Stimulated activated naive CD8-positive, alpha-beta T cell treated with anti-CD3 and anti-CD28 coated beads, Interleukin-15, amount 100 ng/mL, for 72 hours (primary cell): ENCODE results near the gene SFXN2.
"Not testable (repeated sequence)": the region's sequence is repeated elsewhere in the genome, so short reads cannot be mapped to it uniquely, and the experiment has no call there.

Experiments
- ATAC-seq: fragments of 150-1000 bp; cut with Tn5 transposase; 2 replicates; pipeline ENCODE4 v1.10.0; 2021; ENCODE audit warnings: mild to moderate bottlenecking, moderate library complexity
- DNase-seq, 2 donors: peaks; one replicate each; pipeline ENCODE4 v3.0.0; 2021 to 2022
- H3K27ac Mint-ChIP-seq, 2 donors: one replicate each; pipeline ENCODE4 v1.8.0; 2022; ENCODE audit warnings: mild to moderate bottlenecking in 2 of 2, mixed read lengths in 2 of 2, moderate library complexity in 2 of 2
- H3K27me3 Mint-ChIP-seq: one replicate; pipeline ENCODE4 v1.8.0; 2022; ENCODE audit warnings: mixed read lengths
- H3K4me1 Mint-ChIP-seq: one replicate; pipeline ENCODE4 v1.8.0; 2022; ENCODE audit warnings: mild to moderate bottlenecking, mixed read lengths
- H3K4me3 Mint-ChIP-seq, 2 donors: one replicate each; pipeline ENCODE4 v1.8.0; 2022; ENCODE audit warnings: mild to moderate bottlenecking in 2 of 2, mixed read lengths in 2 of 2, moderate library complexity in 1 of 2
- H3K9me3 Mint-ChIP-seq, 2 donors: one replicate each; pipeline ENCODE4 v1.8.0; 2022; ENCODE audit warnings: mixed read lengths in 2 of 2

SFXN2 gene

DNA sequence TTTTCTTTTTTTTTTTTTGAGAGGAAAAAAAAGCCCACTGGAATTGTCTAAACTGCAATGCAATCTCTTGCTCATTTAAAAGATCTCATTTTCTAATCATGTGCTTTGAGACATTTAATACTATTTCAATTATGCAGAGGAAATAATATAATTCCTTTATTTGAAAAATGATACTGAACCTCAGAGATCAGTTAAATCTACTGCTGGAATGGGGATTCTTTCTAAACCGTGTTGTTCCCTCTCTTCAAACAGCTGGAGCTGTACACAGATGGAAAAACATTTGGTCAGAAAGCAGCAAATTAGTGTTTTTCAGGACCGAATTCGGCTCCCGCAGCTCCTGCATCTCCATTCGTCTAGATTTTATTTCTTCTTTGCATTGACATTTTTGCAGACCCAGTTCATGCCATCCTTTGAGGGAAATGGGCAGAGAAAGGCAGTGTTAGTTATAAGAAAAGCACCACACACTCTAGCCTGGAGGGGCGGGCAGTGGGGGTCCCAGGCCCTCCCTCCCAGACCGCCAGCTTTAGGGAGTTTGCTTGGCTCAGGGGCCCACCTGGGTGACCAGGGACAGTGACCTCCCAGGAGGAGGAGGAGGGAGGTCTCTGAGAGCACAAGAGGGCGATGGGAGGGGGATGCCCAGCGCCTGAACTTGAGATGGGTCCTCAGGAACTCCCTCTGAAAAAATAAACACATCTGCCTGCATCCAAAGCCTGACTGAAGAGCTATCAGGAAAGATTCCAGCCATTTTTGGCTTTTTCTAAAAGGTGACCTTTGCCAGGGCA is 37.7 kb upstream of the SFXN2 start:
- ATAC-seq (no peak), DNase-seq (no peak)
- H3K27me3 Mint-ChIP-seq = no peaks in the 10 kb centered on the region
- H3K9me3 Mint-ChIP-seq = no peaks in the 10 kb centered on the region
- peak overlapping the region in 1 of 2 donors; percentile 30 for H3K27ac Mint-ChIP-seq
- H3K4me3 Mint-ChIP-seq = no peak overlapping the region
- H3K4me1 Mint-ChIP-seq = peaks cover 69% of the 10 kb centered on the region

DNA sequence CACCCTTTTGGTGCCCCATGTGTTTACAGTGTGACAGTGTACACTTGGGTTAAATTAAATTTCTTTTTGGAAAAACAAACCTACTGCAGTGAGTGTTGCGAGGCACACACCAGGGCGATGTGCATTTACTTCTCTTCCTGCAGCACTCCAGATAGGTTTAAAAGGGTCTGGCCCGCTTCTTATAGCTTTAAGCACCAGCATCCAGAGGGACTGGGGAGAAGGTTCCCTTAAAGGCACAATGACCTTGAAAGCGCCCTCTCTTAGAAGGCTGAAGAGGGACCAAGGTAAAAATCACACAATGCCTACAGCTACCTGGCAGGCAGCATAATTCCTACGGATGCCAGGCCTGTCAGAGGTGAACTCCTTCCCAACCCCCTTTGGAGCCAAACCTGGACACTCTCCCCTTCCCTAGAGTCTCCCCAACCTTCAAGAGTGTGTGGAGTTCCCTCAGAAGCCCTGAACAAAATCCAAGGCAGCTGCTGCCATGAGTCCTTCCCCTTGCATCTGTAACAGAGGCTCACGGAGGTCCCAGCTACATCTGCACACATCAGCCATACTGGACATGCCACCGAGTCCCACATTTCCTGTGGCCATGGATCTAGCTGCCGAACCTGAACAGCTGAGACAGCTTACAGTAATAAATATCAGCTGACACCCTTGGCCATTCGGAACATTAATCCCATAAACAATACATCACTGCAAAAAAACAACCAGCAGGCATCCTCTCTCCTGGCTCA is 36.9 kb upstream of the SFXN2 start:
- no peak overlapping the region for H3K4me3 Mint-ChIP-seq
- peaks cover 76% of the 10 kb centered on the region for H3K4me1 Mint-ChIP-seq
- DNase-seq = no peak
- H3K27ac Mint-ChIP-seq = no peak overlapping the region
- ATAC-seq = no peak
- no peaks in the 10 kb centered on the region for H3K27me3 Mint-ChIP-seq
- H3K9me3 Mint-ChIP-seq = no peaks in the 10 kb centered on the region

DNA sequence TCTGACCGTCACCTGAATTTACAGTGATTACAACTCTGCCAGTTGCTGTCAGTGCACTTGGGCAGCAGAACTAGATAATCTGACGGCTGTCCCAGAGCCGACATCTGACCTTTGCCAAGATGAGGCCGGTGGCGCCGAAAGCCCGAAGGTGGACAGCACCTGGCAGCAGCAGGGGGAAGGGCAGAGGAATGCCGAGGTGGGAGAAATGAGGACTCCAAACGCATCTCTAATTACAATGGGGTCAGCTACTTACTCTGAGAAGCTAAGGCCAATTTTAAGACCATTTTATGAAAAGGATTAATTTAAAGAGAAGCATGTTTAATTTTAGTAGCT is 36.4 kb upstream of the SFXN2 start:
- Mint-ChIP-seq H3K9me3 (no peaks in the 10 kb centered on the region), H3K27ac (peak overlapping the region in 1 of 2 donors; percentile 72), H3K27me3 (no peaks in the 10 kb centered on the region), H3K4me1 (peaks cover 72% of the 10 kb centered on the region), H3K4me3 (no peak overlapping the region)
- DNase-seq = no peak
- ATAC-seq = no peak

DNA sequence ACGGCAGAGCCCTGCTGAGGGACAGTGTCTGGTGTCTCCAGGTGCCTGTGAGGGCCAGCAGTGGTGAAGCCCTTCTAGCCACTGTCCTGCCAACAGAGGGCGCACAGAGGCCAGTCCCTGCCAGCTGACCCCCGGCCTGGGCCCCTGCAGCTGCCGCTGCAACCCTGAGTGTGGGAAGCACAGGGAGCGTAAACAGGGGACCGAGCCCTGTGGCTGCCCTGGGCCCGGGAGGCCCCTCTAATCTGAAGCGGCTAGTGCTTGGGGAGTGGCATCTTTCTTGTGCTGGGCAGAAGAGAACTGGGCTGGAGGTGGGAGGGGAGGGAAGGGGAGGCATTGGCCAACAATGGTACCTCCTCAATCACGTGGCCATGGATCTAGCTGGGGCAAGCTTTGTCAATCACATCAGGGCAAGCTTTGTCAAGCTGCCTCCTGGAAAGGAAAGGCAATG is 35.6 kb upstream of the SFXN2 start:
- Mint-ChIP-seq H3K9me3 (no peaks in the 10 kb centered on the region), H3K4me3 (no peak overlapping the region), H3K4me1 (peaks cover 63% of the 10 kb centered on the region), H3K27ac (no peak overlapping the region), H3K27me3 (no peaks in the 10 kb centered on the region)
- ATAC-seq (no peak), DNase-seq (no peak)

DNA sequence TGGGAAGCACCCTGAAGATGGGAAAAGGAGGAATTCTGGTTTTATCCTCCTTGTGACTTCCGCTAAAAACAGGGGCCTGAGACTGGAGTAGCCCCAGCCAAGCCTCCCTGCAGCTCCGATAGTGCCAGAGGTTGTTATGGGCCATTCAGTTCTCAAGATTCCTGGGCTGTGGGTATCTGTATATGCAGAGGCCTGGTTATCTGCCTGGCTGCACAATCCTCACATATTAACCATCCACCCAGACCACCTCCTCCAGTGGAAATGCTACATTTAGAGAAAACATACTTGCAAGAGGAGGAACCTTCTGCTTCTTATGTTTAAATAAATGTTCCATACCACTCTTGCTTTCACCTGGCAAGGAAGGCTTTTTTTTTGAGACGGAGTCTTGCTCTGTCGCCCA is 34.8 kb upstream of the SFXN2 start:
- peak overlapping the region in 1 of 2 donors; percentile 74 for H3K27ac Mint-ChIP-seq
- H3K4me1 Mint-ChIP-seq = peaks cover 56% of the 10 kb centered on the region
- no peak overlapping the region for H3K4me3 Mint-ChIP-seq
- no peak for ATAC-seq
- DNase-seq = no peak
- no peaks in the 10 kb centered on the region for H3K9me3 Mint-ChIP-seq
- H3K27me3 Mint-ChIP-seq = no peaks in the 10 kb centered on the region

DNA sequence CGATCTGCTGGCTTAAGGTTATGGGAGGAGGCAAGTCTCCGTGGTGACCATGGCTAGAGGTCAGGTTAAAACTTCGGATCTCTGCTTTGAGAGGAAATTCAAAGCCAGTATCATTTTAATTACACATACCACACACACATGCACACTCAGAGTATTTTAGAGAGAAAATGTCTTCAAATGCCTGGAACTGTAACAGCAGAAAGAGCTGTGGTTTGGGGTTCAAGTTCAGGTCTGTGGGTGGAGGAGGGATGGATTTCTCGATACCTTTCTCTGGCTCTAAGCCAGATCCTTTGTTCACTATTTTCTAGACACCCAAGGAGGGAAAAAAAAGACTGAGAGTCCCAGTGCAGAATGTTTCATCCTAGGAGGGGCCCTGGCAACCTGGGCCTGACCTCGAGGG is 32.7 kb upstream of the SFXN2 start:
- Mint-ChIP-seq H3K27me3 (no peaks in the 10 kb centered on the region), H3K4me3 (peak overlapping the region in 1 of 2 donors; percentile 2), H3K27ac (no peak overlapping the region), H3K9me3 (no peaks in the 10 kb centered on the region), H3K4me1 (peaks cover 41% of the 10 kb centered on the region)
- ATAC-seq = no peak
- DNase-seq = no peak

DNA sequence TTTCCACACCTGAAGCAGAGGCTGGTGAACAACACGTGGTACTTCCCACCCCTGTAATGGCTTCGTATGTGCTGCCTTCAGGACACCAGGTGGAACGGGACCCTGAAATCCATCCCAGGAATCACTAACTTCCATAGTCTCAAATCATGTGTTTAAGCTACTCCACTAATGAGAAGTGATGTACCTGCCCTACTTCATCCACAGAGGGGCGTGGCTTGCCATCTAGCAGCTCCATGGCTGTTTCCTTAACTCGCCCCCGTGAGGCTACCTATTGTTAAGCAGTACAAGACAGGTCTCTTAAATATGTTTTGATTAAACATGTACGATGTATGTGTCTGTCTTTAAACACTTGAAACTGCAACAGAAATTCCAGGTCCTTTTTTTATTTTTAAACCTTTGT is 32.0 kb upstream of the SFXN2 start:
- Mint-ChIP-seq H3K27ac (no peak overlapping the region), H3K4me1 (peaks cover 34% of the 10 kb centered on the region), H3K27me3 (no peaks in the 10 kb centered on the region), H3K4me3 (peak overlapping the region in 1 of 2 donors; percentile 2), H3K9me3 (no peaks in the 10 kb centered on the region)
- DNase-seq (no peak), ATAC-seq (no peak)

DNA sequence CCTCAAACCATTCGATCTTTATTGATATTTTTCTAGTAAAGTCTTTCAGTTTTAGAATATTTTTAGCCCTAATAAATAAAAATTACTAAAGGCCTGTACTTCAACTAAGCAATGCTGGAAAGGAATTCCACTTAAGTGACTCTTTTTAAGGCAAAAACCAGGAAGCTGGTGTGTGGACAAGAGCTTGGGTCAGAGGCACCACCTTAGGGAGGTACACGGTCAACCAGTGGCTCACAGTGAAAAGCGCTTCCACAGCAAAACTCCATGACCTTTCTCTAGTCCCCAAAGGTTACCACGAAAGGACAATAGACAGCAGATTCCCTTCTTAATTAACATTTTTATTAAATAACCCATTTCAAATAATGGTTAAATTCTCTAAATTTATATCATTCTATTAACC is 31.5 kb upstream of the SFXN2 start:
- no peaks in the 10 kb centered on the region for H3K27me3 Mint-ChIP-seq
- peaks cover 29% of the 10 kb centered on the region for H3K4me1 Mint-ChIP-seq
- no peak overlapping the region for H3K4me3 Mint-ChIP-seq
- no peak for DNase-seq
- ATAC-seq = no peak
- H3K9me3 Mint-ChIP-seq = no peaks in the 10 kb centered on the region
- no peak overlapping the region for H3K27ac Mint-ChIP-seq

DNA sequence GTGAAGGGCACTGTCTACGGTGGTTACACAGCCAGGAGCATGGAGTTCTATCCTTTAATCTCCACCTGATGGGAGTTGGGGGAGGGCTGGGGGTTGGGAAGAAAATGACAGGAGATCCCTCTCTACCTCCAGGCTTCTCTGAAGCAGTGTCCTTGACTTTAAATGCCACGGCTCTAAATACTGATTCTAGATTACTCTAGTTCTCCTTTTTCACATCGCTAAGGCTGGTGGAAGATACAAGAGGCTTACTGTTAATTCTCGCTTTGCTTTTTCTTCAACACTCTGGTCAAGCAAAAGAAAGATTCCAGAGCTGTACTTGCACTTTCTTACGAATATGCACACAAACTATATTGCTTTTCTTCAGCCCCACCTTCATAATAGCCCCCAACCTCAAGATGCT is 30.7 kb upstream of the SFXN2 start:
- H3K4me1 Mint-ChIP-seq = peaks cover 25% of the 10 kb centered on the region
- H3K9me3 Mint-ChIP-seq = no peaks in the 10 kb centered on the region
- DNase-seq (no peak), ATAC-seq (no peak)
- no peak overlapping the region for H3K27ac Mint-ChIP-seq
- H3K4me3 Mint-ChIP-seq = no peak overlapping the region
- no peaks in the 10 kb centered on the region for H3K27me3 Mint-ChIP-seq

DNA sequence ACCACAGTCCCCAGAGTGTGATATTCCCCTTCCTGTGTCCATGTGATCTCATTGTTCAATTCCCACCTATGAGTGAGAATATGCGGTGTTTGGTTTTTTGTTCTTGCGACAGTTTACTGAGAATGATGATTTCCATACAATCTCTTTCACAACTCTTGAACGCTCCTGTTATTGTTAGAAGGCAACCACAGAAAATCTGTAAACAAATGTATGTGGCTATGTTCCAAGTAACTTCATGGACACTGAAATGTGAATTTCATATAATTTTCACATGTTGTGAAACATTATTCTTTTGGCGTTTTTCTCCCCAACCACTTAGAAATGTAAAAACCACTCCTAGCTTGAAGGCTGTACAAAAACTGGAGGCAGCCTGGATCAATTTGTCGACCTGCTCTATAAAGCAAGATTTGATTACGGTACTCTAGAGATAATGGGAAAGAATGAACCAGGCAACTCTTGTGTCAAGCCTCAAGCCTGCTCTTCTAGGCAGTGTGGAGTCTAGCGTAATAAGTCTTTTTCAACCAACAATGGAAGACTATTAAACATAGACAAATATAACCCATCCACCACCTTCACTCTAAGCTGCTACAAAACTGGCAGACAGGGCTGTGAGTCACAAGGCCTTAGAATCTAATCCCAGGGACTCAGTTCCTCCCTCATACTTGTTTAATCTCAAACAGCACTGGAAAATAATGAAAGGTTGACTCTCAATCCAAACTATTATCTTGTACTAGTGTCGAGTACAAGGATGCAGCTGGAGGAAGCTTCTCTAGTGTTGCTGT is 23.0 kb upstream of the SFXN2 start:
- Mint-ChIP-seq H3K4me3 (no peak overlapping the region), H3K4me1 (no peaks in the 10 kb centered on the region), H3K27ac (no peak overlapping the region)

DNA sequence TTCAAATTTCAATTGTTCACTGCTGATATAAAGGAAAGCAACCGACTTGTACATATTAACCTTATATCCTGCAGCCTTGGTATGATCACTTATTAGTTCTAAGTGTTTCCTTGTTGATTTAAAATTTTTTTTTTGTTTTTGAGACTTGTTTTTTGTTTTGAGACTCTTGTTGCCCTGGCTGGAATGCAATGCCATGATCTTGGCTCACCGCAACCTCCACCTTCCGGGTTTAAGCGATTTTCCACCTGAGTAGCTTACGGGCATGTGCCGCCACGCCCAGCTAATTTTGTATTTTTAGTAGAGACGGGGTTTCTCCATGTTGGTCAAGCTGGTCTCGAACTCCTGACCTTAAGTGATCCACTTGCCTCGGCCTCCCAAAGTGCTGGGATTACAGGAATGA is 19.0 kb upstream of the SFXN2 start:
- H3K4me3 Mint-ChIP-seq = not testable (repeated sequence)

More for the DNA sequence above, 23.0 kb upstream of the SFXN2 start:
- Mint-ChIP-seq H3K9me3 (no peaks in the 10 kb centered on the region), H3K27me3 (no peaks in the 10 kb centered on the region)
- ATAC-seq = no peak
- no peak for DNase-seq

DNA sequence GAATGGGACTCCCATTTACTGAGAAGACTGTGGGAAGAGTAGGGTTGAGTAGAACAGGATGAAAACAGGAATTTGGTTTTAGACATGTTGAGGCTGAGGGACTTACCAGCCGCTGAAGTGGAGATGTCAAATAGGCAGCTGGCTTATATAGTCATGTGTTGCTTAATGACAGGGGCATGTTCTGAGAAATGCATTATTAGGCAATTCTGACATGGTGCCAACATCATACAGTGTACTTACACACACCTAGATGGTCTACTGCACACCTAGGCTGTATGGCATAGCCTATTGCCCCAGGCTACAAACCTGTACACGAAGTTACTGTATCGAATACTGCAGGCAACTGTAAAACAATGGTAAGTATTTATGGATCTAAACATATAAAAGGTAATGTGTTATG is 17.7 kb upstream of the SFXN2 start:
- H3K27me3 Mint-ChIP-seq = no peaks in the 10 kb centered on the region
- no peaks in the 10 kb centered on the region for H3K4me1 Mint-ChIP-seq
- H3K9me3 Mint-ChIP-seq = no peaks in the 10 kb centered on the region
- H3K4me3 Mint-ChIP-seq = no peak overlapping the region
- ATAC-seq = no peak
- DNase-seq = no peak
- H3K27ac Mint-ChIP-seq = no peak overlapping the region

More for the DNA sequence above, 19.0 kb upstream of the SFXN2 start:
- not testable (repeated sequence) for DNase-seq, H3K4me1 Mint-ChIP-seq, H3K9me3 Mint-ChIP-seq, ATAC-seq, H3K27me3 Mint-ChIP-seq
- H3K27ac Mint-ChIP-seq = peak overlapping the region in 1 of 2 donors; percentile 43

DNA sequence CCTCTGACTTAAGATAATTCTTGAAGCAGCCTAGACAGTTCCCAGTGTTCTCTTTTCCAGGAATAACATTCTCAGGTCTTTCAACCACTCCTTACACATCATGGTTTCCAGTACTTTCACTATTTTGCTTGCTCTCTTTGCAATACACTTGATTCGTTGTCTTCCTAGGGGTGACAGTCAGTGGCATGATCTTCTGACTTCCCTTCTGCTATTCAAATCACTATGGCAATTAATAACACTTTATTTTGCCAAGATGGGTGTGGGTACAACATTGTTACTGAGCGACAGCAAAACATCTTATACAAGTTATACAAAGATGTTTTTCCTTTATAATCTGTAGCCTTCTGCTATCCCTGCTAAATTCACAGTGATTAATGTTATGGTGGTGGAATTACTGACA is 15.5 kb upstream of the SFXN2 start:
- ATAC-seq (no peak), DNase-seq (no peak)
- Mint-ChIP-seq H3K4me1 (no peaks in the 10 kb centered on the region), H3K4me3 (no peak overlapping the region), H3K27ac (no peak overlapping the region), H3K27me3 (no peaks in the 10 kb centered on the region), H3K9me3 (no peaks in the 10 kb centered on the region)

DNA sequence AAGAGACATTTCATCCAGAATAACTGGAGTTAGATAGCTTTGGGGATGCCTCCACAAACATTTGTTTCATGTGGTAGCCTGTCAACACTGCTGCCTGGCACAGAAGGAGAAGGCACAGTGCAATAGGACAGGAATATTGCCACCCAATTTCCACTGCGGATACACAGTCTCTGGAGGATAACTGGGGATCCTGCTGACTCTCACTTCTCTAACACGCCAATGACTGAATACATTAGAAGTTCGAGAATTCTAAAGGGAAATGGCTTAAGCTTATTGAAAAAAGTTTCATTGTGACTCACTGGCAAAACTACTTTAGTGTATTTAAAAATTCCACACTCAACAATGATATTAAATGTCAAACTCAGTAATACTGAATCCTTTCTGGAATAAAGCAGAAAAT is 13.2 kb upstream of the SFXN2 start:
- no peak for DNase-seq
- no peak overlapping the region for H3K4me3 Mint-ChIP-seq
- H3K27ac Mint-ChIP-seq = no peak overlapping the region
- no peaks in the 10 kb centered on the region for H3K27me3 Mint-ChIP-seq
- ATAC-seq = no peak
- H3K9me3 Mint-ChIP-seq = no peaks in the 10 kb centered on the region
- peaks cover 12% of the 10 kb centered on the region for H3K4me1 Mint-ChIP-seq

DNA sequence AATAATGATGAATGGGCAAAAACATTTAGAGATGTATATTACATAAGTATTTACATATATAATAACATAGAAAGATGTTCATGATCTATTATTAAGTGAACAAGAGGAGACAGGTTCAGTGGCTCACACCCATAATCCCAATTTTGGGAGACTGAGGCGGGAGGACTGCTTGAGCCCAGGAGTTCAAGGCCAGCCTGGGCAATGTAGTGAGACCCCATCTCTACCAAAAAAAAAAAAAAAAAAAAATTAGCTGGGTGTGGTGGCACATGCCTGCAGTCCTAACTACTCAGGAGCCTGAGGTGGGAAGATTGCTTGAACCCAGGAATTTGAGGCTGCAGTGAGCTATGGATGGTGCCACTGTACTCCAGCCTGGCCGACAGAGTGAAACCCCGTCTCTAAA is 12.6 kb upstream of the SFXN2 start:
- H3K4me1 Mint-ChIP-seq = peaks cover 12% of the 10 kb centered on the region
- ATAC-seq (no peak), DNase-seq (no peak)
- H3K9me3 Mint-ChIP-seq = no peaks in the 10 kb centered on the region
- no peak overlapping the region for H3K27ac Mint-ChIP-seq
- H3K27me3 Mint-ChIP-seq = no peaks in the 10 kb centered on the region
- H3K4me3 Mint-ChIP-seq = no peak overlapping the region

DNA sequence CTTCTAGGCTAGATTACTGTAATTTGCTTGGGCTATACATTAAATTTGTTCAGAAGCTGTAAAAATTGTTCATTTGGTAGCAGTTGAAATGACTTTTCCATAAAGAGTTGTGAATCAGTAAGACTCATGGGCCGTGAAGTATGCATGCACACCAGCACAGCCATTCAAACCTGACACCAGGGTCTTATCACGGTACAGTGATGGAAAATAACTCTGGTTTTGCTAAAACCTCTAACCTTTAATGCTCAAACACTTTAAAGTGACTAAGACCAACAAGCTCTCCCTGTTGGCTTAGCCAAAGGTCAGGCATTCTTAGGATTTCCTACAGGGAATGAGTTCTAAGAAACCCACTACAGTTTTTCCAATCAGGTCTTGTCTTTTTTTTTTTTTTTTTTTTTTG is 11.7 kb upstream of the SFXN2 start:
- ATAC-seq = no peak
- no peaks in the 10 kb centered on the region for H3K27me3 Mint-ChIP-seq
- DNase-seq = no peak
- H3K27ac Mint-ChIP-seq = no peak overlapping the region
- H3K4me3 Mint-ChIP-seq = no peak overlapping the region
- no peaks in the 10 kb centered on the region for H3K9me3 Mint-ChIP-seq
- H3K4me1 Mint-ChIP-seq = peaks cover 22% of the 10 kb centered on the region
